HepG2 (cell line): ENCODE measurements around the gene FNDC8. TPM values are rescaled to one million over a fixed set of nuclear protein-coding genes. Genes with fewer than 3 reads are reported as not detected.

Source experiments
- AHR ChIP-seq: IDR thresholded peaks from 2 replicates; pipeline ENCODE4 v1.6.1; 2018; ENCODE audit warnings: missing genetic modification reagents, missing compliant biosample characterization
- GATAD1 ChIP-seq: IDR thresholded peaks from 2 replicates; pipeline ENCODE4 v1.6.1; 2016; ENCODE audit warnings: missing genetic modification reagents, missing compliant biosample characterization
- PHF21A ChIP-seq: sonication (generic); formaldehyde crosslinking; IDR thresholded peaks from 2 replicates; pipeline ENCODE4 v1.5.0; 2020; ENCODE audit warnings: mild to moderate bottlenecking, missing genetic modification reagents
- POLR2G ChIP-seq: fragments of 200-400 bp; formaldehyde crosslinking; IDR thresholded peaks from 2 replicates; pipeline ENCODE4 v1.6.1; 2018; ENCODE audit warnings: mild to moderate bottlenecking, low read depth, low read length, moderate library complexity
- TARDBP ChIP-seq: sonication (generic); formaldehyde crosslinking; IDR thresholded peaks from 2 replicates; pipeline ENCODE4 v1.8.0; 2022; ENCODE audit warnings: mild to moderate bottlenecking, missing genetic modification reagents
- YEATS4 ChIP-seq: sonication (generic); formaldehyde crosslinking; IDR thresholded peaks from 2 replicates; pipeline ENCODE4 v1.4.0; 2020; ENCODE audit warnings: missing genetic modification reagents, borderline replicate concordance
- ZBTB38 ChIP-seq: sonication (generic); formaldehyde crosslinking; IDR thresholded peaks from 2 replicates; pipeline ENCODE4 v1.5.1; 2020; ENCODE audit warnings: mild to moderate bottlenecking, missing genetic modification reagents
- ZNF703 ChIP-seq: sonication (generic); formaldehyde crosslinking; IDR thresholded peaks from 2 replicates; pipeline ENCODE4 v1.5.1; 2020; ENCODE audit warnings: missing genetic modification reagents, mild to moderate bottlenecking, moderate library complexity, borderline replicate concordance
- polyA plus RNA-seq, 8 experiments: library from polyadenylated mRNA; depleted of rRNA in 3 of 8; stranded (reverse) in 7 of 8; unstranded in 1 of 8; fragments of >200 nt; fragmentation: Illumina TruSeq in 4 of 8; extraction: Trizol in 4 of 8; gene quantifications; 2 replicates each; pipeline versions ENCODE4 v1.2.1 to v1.2.3, GENCODE V29; 2011 to 2016; ENCODE audit warnings: low read depth in 4 of 8, missing spikeins in 1 of 8, mixed read lengths in 1 of 8; ENCODE audit not compliant: insufficient read depth in 1 of 8
- total RNA-seq, 5 experiments: library from RNA; depleted of rRNA; stranded (reverse); fragments of >200 nt; fragmentation: Illumina TruSeq; extraction: Trizol; gene quantifications; 2 replicates each; pipeline ENCODE4 v1.2.3, GENCODE V29; 2016; ENCODE audit warnings: low read depth in 1 of 5
- TF ChIP-seq, protein P1 (sequence below): sonication (generic); formaldehyde crosslinking; IDR thresholded peaks from 2 replicates; pipeline ENCODE4 v1.4.0; 2020; ENCODE audit warnings: missing genetic modification reagents, mild to moderate bottlenecking, borderline replicate concordance
- TF ChIP-seq, protein P2 (sequence below): sonication (generic); formaldehyde crosslinking; IDR thresholded peaks from 2 replicates; pipeline ENCODE4 v1.5.0; 2020; ENCODE audit warnings: mild to moderate bottlenecking, missing genetic modification reagents, borderline replicate concordance
- TF ChIP-seq, protein P3 (sequence below): sonication (generic); formaldehyde crosslinking; IDR thresholded peaks from 2 replicates; pipeline ENCODE4 v1.4.0; 2020; ENCODE audit warnings: missing genetic modification reagents
- TF ChIP-seq, protein P4 (sequence below): sonication (generic); formaldehyde crosslinking; IDR thresholded peaks from 2 replicates; pipeline ENCODE4 v1.9.0; 2021; ENCODE audit warnings: mild to moderate bottlenecking, missing genetic modification reagents

FNDC8 gene
- total and polyA plus RNA-seq, 2 of the 13 experiments (the other 11 are each of a cell fraction or from before 2014, with no cell fraction given): not detected

DNA sequence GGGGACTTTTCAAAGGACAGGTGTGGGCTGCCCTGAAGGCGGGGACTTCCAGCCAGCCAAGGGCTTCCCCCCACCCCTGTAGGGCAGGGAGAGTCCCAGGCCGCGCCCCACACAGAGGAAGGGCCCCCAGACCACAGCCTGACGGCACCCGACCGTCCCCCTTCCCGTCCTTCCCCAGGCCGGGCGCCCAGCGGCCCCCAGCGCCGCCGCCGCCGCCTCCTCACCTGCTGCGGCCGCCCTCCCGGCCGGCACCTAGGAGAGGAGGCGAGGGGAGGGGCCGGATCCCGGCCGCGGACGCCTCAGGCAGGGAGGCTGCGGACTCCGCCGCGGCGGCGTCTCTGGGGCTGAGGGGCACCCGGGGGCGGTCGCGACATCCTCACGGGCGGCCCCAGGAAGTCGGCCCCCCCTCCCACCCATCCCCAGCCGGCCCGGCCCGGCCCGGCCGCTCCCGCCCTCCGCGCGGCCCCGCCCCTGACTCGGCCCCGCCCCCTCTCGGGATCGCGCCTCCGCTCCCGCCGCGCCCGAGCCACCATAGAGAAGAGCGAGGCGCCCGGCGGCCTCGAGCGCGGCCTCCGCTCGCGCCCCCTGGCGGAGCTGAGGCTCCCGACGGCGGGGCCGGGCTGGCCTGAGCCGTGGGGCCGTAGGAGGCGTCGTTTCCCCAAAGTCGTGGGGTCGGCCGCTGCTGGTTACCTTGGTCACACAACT is 32.4 kb upstream of the FNDC8 start (continued):
- TF ChIP-seq, protein P1, sequence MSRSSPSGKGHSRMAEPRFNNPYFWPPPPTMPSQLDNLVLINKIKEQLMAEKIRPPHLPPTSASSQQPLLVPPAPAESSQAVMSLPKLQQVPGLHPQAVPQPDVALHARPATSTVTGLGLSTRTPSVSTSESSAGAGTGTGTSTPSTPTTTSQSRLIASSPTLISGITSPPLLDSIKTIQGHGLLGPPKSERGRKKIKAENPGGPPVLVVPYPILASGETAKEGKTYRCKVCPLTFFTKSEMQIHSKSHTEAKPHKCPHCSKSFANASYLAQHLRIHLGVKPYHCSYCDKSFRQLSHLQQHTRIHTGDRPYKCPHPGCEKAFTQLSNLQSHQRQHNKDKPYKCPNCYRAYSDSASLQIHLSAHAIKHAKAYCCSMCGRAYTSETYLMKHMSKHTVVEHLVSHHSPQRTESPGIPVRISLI: no peak
- TF ChIP-seq YEATS4 (CRISPR knock-in tag): peak; percentile 36; the same call in 1 of the 2 replicates
- no peak for TF ChIP-seq ZBTB38 (CRISPR knock-in tag)
- TF ChIP-seq POLR2G: peak; percentile 34; the same call in 1 of the 2 replicates
- TF ChIP-seq, protein P2, sequence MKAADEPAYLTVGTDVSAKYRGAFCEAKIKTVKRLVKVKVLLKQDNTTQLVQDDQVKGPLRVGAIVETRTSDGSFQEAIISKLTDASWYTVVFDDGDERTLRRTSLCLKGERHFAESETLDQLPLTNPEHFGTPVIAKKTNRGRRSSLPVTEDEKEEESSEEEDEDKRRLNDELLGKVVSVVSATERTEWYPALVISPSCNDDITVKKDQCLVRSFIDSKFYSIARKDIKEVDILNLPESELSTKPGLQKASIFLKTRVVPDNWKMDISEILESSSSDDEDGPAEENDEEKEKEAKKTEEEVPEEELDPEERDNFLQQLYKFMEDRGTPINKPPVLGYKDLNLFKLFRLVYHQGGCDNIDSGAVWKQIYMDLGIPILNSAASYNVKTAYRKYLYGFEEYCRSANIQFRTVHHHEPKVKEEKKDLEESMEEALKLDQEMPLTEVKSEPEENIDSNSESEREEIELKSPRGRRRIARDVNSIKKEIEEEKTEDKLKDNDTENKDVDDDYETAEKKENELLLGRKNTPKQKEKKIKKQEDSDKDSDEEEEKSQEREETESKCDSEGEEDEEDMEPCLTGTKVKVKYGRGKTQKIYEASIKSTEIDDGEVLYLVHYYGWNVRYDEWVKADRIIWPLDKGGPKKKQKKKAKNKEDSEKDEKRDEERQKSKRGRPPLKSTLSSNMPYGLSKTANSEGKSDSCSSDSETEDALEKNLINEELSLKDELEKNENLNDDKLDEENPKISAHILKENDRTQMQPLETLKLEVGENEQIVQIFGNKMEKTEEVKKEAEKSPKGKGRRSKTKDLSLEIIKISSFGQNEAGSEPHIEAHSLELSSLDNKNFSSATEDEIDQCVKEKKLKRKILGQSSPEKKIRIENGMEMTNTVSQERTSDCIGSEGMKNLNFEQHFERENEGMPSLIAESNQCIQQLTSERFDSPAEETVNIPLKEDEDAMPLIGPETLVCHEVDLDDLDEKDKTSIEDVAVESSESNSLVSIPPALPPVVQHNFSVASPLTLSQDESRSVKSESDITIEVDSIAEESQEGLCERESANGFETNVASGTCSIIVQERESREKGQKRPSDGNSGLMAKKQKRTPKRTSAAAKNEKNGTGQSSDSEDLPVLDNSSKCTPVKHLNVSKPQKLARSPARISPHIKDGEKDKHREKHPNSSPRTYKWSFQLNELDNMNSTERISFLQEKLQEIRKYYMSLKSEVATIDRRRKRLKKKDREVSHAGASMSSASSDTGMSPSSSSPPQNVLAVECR (CRISPR knock-in tag): peak; percentile 58; the same call in 1 of the 2 replicates
- TF ChIP-seq, protein P3, sequence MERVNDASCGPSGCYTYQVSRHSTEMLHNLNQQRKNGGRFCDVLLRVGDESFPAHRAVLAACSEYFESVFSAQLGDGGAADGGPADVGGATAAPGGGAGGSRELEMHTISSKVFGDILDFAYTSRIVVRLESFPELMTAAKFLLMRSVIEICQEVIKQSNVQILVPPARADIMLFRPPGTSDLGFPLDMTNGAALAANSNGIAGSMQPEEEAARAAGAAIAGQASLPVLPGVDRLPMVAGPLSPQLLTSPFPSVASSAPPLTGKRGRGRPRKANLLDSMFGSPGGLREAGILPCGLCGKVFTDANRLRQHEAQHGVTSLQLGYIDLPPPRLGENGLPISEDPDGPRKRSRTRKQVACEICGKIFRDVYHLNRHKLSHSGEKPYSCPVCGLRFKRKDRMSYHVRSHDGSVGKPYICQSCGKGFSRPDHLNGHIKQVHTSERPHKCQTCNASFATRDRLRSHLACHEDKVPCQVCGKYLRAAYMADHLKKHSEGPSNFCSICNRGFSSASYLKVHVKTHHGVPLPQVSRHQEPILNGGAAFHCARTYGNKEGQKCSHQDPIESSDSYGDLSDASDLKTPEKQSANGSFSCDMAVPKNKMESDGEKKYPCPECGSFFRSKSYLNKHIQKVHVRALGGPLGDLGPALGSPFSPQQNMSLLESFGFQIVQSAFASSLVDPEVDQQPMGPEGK: peak; percentile 85; the same call in 1 of the 2 replicates
- no peak for TF ChIP-seq TARDBP (CRISPR knock-in tag)
- no peak for TF ChIP-seq GATAD1 (CRISPR knock-in tag)
- TF ChIP-seq, protein P4, sequence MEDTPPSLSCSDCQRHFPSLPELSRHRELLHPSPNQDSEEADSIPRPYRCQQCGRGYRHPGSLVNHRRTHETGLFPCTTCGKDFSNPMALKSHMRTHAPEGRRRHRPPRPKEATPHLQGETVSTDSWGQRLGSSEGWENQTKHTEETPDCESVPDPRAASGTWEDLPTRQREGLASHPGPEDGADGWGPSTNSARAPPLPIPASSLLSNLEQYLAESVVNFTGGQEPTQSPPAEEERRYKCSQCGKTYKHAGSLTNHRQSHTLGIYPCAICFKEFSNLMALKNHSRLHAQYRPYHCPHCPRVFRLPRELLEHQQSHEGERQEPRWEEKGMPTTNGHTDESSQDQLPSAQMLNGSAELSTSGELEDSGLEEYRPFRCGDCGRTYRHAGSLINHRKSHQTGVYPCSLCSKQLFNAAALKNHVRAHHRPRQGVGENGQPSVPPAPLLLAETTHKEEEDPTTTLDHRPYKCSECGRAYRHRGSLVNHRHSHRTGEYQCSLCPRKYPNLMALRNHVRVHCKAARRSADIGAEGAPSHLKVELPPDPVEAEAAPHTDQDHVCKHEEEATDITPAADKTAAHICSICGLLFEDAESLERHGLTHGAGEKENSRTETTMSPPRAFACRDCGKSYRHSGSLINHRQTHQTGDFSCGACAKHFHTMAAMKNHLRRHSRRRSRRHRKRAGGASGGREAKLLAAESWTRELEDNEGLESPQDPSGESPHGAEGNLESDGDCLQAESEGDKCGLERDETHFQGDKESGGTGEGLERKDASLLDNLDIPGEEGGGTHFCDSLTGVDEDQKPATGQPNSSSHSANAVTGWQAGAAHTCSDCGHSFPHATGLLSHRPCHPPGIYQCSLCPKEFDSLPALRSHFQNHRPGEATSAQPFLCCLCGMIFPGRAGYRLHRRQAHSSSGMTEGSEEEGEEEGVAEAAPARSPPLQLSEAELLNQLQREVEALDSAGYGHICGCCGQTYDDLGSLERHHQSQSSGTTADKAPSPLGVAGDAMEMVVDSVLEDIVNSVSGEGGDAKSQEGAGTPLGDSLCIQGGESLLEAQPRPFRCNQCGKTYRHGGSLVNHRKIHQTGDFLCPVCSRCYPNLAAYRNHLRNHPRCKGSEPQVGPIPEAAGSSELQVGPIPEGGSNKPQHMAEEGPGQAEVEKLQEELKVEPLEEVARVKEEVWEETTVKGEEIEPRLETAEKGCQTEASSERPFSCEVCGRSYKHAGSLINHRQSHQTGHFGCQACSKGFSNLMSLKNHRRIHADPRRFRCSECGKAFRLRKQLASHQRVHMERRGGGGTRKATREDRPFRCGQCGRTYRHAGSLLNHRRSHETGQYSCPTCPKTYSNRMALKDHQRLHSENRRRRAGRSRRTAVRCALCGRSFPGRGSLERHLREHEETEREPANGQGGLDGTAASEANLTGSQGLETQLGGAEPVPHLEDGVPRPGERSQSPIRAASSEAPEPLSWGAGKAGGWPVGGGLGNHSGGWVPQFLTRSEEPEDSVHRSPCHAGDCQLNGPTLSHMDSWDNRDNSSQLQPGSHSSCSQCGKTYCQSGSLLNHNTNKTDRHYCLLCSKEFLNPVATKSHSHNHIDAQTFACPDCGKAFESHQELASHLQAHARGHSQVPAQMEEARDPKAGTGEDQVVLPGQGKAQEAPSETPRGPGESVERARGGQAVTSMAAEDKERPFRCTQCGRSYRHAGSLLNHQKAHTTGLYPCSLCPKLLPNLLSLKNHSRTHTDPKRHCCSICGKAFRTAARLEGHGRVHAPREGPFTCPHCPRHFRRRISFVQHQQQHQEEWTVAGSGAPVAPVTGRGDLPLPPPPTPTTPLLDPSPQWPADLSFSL (CRISPR knock-in tag): no peak
- TF ChIP-seq ZNF703 (CRISPR knock-in tag): no peak
- TF ChIP-seq AHR (CRISPR knock-in tag): no peak
- no peak; the same call in 1 of the 2 replicates for TF ChIP-seq PHF21A
